NCI-H146 treated with DMSO at 0.1 percent for 48 hours (cell line): ENCODE measurements around the gene PHKA2.
"Not testable (repeated sequence)": the region's sequence is repeated elsewhere in the genome, so short reads cannot be mapped to it uniquely, and the experiment has no call there.

Source experiments
- DNase-seq: peaks from one replicate; lab custom pipeline; 2025; ENCODE audit not compliant: unreplicated experiment; lab: John Stamatoyannopoulos, UW

The PHKA2 gene

DNA sequence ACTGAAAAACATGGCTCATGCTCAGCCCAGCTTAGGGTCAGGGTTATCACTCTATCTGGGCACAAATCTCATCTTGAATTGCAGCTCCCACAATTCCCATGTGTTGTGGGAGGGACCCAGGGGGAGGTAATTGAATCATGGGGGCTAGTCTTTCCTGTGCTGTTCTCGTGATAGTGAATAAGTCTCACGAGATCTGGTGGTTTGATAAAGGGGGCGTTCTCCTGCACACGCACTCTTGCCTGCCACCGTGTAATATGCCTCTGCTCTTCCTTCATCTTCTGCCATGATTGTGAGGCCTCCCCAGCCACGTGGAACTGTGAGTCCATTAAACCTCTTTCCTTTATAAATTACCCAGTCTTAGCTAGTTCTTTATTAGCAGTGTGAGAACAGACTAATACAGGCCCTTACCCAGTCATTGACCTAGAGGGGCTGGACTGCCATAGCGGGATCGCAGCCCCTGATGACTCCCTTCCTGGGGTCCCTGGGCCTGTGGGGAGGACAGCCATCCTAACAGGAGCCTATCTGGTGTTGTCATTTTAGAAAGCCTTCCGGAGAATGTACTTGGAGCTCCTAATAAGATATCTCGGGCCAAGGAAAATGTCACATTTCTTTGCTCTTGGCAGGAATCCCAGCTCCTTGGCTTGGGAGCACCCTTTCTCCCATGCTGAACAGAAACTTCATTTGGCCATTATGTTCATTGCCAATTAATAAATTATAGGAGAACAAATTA is 112.6 kb downstream of the PHKA2 start:
- DNase-seq = no peak

DNA sequence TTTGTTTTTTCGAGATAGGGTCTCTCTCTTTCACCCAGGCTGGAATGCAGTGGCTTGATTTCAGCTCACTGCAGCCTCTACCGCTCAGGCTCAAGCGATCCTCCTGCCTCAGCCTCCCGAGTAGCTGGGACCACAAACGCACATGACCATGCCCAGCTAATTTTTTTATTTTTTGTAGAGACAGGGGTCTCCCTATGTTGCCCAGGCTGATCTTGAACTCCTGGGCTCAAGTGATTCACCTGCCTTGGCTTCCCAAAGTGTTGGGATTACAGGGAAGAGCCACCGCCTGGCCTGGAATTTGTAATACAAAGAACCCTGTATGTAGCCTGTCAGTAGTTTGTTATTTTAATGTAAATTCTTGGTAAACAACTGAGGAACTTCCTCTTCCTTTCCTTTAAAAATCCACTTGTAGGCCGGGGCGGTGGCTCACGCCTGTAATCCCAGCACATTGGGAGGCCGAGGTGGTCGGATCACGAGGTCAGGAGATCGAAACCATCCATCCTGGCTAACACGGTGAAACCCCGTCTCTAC is 119.5 kb downstream of the PHKA2 start:
- no peak for DNase-seq

DNA sequence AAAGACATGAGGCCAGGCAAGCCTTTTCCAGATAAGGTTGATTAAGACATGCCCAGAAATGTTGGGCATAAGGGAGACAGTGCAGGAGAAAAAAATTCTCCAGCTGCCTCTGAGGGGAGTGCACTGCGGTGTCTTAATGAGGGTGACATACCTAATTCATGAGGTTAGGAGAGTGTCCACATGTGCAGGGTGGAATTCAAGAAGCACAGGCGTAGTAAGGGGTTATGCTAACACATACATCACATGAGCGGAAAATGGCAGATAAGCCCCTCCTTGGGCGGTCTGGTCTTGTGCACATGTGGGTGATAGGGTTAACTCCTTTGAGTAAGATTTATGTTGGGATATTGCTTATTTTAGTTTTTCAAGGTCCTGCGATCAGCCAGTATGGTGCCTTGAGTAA is 122.4 kb downstream of the PHKA2 start:
- DNase-seq = no peak

DNA sequence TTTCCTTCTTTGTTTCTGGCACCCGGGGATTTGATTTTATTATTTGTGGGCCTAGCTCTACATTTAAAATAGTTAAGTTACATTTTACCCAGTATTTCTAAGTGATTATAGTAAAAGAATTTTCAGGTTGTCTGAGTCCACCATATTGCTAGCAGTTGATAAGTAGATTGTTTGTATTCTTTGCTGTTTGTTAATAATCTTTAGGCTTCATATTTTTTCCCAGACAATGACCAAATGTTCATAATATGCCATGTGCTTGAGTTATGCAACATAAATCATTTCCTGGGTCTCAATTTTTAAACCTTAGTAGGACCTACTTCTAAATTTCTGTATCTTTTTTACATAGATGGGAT is 127.3 kb downstream of the PHKA2 start:
- DNase-seq = no peak

DNA sequence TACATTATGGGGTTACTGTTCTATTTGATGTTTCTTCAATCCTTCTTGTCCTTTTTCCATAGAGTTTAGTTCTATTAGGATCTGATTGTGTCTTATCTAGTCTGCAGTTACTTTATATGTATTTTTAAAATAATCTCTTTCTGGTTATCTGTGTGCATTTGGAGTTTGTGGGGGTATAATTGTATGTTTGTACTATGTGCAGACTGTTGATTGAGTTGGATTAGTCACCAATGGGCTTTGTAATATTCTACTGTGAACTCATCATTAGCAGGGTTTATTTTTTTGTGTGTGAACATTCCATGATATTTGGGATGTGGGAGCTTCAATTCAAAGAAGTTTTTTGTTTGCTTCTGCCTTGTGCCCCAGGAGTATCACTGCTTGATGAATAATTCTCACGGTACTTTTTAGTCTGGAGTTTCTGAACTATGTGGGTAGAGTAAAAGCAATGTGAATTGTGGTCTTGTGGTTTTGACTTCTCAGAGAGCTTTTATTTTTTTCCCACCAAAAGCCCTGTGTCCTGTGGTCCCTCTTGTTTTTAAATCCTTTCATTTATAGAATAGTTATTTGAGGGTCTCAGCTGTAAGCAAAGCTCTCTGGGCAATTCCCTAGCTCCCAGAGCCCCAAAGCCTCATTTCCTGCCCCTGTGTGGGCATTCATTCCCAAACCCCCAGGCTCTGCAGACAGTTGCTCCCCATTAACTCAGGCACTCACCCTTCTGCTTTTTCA is 127.8 kb downstream of the PHKA2 start:
- no peak for DNase-seq

DNA sequence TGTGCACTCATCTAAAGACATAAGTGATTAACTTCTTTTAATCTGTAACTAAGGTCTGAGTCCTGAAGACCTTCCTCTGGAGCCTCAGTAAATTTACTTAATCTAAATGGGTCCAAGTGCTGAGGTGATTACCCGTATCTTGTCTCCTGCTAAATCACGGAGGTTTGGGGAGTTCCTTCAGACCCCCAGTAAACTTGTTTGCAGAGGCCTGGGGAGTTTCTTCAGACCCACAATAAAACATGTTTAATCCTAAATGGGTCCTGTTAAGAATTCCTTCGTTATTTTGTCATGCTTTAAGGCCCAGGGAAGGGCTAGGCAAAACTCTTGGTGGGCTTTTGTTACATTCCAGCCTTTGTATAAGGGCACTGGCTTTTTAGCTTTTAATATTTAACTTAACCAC is 136.0 kb downstream of the PHKA2 start:
- DNase-seq = not testable (repeated sequence)
